Metanephros (tissue), 2 donors: ENCODE data around the gene DALRD3. TPM values are rescaled to one million over a fixed set of nuclear protein-coding genes. Genes with fewer than 3 reads are reported as not detected.

ENCODE experiments used
- small RNA-seq: library from RNA; depleted of rRNA; stranded (forward); fragments of <200 nt; gene quantifications from one replicate; pipeline ENCODE3, GENCODE V24; 2014; ENCODE audit warnings: low replicate concordance
- total RNA-seq: library from RNA; depleted of rRNA; stranded (reverse); fragments of >200 nt; gene quantifications from one replicate; pipeline ENCODE4 v1.2.3, GENCODE V29; 2014

Gene DALRD3, protein sequence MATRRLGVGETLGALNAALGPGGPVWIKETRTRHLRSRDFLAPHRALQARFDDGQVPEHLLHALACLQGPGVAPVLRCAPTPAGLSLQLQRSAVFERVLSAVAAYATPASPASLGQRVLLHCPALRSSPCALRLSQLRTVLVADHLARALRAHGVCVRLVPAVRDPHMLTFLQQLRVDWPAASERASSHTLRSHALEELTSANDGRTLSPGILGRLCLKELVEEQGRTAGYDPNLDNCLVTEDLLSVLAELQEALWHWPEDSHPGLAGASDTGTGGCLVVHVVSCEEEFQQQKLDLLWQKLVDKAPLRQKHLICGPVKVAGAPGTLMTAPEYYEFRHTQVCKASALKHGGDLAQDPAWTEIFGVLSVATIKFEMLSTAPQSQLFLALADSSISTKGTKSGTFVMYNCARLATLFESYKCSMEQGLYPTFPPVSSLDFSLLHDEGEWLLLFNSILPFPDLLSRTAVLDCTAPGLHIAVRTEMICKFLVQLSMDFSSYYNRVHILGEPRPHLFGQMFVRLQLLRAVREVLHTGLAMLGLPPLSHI
- total RNA-seq = 52.2 TPM

DNA sequence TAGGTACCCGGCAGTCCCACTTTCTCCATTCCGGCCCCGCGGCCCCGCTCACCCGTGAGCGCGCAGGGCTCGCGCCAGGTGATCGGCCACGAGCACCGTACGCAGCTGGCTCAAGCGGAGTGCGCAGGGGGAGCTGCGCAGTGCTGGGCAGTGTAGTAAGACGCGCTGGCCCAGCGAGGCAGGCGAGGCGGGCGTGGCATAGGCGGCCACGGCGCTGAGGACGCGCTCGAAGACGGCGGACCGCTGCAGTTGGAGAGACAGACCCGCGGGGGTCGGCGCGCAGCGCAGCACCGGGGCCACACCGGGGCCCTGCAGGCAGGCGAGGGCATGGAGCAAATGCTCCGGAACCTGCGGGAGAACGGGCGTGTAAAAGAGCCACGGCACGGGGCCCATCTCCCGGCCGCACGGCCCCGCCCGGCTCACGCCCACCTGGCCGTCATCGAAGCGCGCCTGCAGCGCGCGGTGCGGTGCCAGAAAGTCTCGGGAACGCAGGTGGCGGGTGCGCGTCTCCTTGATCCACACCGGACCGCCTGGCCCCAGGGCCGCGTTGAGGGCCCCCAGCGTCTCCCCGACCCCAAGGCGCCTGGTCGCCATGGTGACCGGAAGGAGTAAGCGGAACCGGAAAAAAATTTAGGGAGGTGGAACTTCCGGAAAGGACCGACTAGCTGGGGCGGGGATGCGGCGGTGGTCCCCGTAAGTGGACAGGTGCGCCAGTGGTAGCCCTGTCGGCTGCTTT lies at the start of gene DALRD3:
DALRD3 (minus strand) TSS at position 610 of the 736 bp plus-strand sequence; CDS start at position 594, 16 bp downstream.

DNA sequence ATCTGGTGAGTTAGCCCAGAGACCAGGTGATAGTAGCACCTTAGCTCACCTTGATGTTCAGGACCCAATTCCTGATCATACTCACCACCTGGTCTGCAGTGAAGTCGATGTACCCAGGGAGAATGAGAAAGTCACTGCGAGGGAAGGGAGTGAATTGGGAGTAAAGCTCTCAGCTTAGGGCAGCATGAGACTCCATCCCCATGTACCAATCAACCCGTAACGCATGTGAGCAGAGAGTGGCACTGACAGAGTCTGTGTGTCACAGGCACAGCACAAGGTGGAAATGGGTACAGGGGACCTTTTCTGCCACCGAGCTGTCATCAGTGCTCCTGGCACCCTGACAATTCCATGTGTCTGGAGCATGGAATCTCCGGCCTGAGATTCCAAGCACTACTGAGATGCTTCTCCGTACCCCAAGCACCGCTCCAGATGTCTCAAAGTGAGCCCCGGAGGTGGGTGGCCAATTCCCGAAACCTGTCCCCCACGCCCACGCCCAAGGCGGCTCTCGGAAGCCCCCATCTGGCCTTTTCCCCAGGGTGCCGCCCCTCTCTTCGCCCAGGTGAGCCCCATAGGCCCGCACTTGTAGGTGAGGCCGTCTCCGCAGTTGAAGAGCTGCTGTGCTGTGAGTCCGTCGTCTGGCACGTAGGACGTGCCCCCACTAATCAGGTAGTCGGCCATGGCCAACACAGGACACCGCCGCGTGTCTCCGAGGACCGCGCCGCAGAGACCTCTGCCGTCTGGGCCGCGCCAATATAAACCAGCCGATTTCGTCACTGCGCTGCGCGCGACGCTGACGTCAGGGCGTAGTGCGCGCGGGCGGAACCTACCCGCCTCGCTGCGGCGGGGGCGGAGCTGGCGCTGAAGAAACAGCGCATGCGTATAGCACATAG lies 10.5 kb upstream of the DALRD3 start, which contains the start of gene IMPDH2:
IMPDH2 (minus strand) TSS at position 726 of the 890 bp plus-strand sequence; CDS start at position 678, 48 bp downstream.

DNA sequence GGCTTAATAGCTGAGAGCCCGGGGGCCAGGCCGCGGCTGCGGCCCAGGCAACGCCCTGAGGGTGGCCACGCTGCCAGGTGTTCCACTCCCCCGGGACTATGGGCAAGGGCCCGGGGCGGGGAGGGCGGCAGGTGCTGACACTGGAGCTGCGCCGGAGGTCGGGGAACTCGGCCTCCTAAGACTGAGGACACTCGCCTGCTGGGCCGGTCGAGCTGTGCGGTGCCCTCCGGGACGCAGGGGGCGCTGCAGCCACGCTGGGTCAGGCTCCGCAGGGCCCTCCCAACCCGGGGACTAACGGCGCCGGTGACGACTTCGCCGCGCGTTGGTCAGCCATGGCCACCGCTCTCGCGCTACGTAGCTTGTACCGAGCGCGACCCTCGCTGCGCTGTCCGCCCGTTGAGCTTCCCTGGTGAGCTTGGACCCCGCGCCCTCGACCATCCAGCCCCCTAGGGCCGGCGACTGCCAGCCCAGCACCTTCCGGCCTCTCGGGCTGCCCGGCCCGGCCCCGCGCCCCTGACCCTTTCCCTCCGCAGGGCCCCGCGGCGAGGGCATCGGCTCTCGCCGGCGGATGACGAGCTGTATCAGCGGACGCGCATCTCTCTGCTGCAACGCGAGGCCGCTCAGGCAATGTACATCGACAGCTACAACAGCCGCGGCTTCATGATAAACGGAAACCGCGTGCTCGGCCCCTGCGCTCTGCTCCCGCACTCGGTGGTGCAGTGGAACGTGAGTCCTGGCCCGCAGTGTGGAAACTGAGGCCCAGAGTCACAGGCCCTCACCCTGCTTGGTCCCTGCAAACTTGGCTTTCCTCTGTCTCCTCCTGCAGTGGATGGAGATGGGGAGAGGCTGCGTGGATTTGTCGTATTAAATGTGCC lies 3.7 kb upstream of the DALRD3 start, which contains the start of gene NDUFAF3:
NDUFAF3 (plus strand) TSS at position 309 of the 875 bp plus-strand sequence; CDS start at position 333, 24 bp downstream.

DNA sequence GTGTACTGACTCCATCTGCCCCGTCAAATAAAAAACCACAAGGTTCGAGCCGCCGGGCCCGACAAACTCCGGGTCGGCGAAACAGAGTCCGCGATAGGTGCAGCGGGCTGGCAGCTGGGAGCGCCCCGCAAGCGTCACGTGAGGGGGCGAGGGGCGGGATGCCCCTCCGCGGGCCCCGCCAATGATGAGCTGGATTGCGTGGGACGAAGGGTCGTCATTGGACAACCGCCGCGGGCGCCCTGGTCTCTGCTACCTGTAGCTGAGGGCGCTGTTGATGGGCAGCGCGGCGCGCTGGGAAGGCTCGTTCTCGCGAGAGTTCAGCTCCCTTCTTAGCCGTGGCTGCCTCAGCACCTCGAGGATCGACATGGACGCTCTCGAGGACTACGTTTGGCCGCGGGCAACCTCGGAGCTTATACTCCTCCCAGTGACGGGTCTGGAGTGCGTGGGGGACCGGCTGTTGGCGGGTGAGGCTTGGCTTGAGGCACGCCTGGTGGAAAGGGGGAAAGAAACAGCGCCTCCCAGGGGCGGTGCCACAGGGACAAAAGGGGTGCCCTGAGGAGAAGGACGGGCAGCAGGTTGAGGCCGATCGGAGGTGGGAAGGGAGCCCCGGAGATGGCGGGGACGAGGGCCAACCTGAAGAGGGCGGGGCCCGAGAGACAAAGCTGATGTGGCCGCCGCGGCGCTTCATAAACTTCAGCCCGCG lies 11.2 kb downstream of the DALRD3 start, which contains the start of gene WDR6:
WDR6 (plus strand) TSS at position 324 of the 703 bp plus-strand sequence; CDS start at position 365, 41 bp downstream.

DNA sequence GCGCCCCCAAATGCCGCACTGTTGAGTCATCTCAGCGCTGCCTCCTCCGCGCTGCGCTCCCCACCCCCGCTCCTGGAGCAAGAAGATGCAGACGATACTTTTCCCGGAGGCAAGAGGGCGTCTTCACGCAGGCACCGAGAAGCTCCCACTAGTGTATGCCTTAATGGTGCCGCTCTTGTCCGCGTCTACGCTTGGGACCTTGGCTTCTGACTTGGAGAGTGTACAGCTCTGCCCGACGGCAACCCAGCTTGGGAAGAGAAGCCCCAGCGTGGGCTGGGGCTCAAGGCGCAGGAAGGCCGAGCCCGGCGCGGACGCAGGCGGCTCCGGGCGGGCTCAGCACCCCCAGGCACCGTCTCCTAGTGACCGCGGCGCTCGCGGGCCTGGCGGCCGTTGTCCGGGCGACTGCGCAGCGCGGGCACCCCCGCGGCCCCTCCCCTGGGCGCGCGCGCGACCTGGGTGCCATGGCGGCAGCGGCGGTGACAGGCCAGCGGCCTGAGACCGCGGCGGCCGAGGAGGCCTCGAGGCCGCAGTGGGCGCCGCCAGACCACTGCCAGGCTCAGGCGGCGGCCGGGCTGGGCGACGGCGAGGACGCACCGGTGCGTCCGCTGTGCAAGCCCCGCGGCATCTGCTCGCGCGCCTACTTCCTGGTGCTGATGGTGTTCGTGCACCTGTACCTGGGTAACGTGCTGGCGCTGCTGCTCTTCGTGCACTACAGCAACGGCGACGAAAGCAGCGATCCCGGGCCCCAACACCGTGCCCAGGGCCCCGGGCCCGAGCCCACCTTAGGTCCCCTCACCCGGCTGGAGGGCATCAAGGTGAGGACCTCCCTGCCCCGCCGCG lies 28.4 kb downstream of the DALRD3 start, which contains the start of gene P4HTM:
P4HTM (plus strand) TSS at position 446 of the 840 bp plus-strand sequence; CDS start at position 462, 16 bp downstream.

Small RNAs within 50 kb of the gene (small RNA-seq; reads per million reads assigned to genes)
- 3,526 reads per million, percentile 100 among the genes with 10 or more reads in this experiment for gene MIR191
- 28.9 reads per million, percentile 96 among the genes with 10 or more reads in this experiment for gene MIR425

Other genes with a start within 250 kb of the DALRD3 start
- 24.2 TPM for gene PRKAR2A, start 170.7 kb downstream of the DALRD3 start, total RNA-seq
- 15.2 TPM for gene SLC25A20, start 119.7 kb downstream of the DALRD3 start, total RNA-seq
- gene ARIH2, start 99.7 kb downstream of the DALRD3 start, total RNA-seq = 86.1 TPM
- gene P4HTM, start 28.3 kb downstream of the DALRD3 start, total RNA-seq = 51.4 TPM
- gene WDR6, start 11.2 kb downstream of the DALRD3 start, total RNA-seq = 137 TPM
- gene NDUFAF3, start 3.5 kb upstream of the DALRD3 start, total RNA-seq = 73.9 TPM
- 214 TPM for gene IMPDH2, start 10.8 kb upstream of the DALRD3 start, total RNA-seq
- gene QRICH1, start 75.5 kb upstream of the DALRD3 start, total RNA-seq = 75.6 TPM
- gene QARS1, start 86.2 kb upstream of the DALRD3 start, total RNA-seq = 465 TPM
- 75.8 TPM for gene USP19, start 102.2 kb upstream of the DALRD3 start, total RNA-seq
- gene LAMB2, start 114.5 kb upstream of the DALRD3 start, total RNA-seq = 537 TPM
- gene CCDC71, start 147.8 kb upstream of the DALRD3 start, total RNA-seq = 20.4 TPM
- gene KLHDC8B, start 153.0 kb upstream of the DALRD3 start, total RNA-seq = 39.2 TPM